Measurements from ENCODE around the gene TH. TPM values are rescaled to one million over a fixed set of nuclear protein-coding genes. Genes with fewer than 3 reads are reported as not detected.

Gene TH
- total RNA-seq, 1 donor from 2014 or later, result 2.0 TPM

GRCh38 chr11:2187280-2187707 lies 15.7 kb upstream of the TH start:
- H3K9ac ChIP-seq, result no peak overlapping the region
- H3F3A ChIP-seq (ENCODE audit: low read depth), result peaks cover 41% of the 10 kb centered on the region
- H3K27me3 ChIP-seq, result peaks cover 17% of the 10 kb centered on the region
- H3K79me2 ChIP-seq (ENCODE audit: low read depth), result no peaks in the 10 kb centered on the region
- H3K27ac ChIP-seq, result no peak overlapping the region
- no peaks in the 10 kb centered on the region for H3K36me3 ChIP-seq
- DNase-seq (ENCODE audit: low spot score), result no peak
- H3K9me3 ChIP-seq (ENCODE audit: low read depth), result no peaks in the 10 kb centered on the region
- Mint-ChIP-seq H3K27ac (no peak overlapping the region), H3K4me3 (no peak overlapping the region), H3K4me1 (peaks cover 29% of the 10 kb centered on the region), H3K27me3 (ENCODE audit: insufficient read depth, low read depth) (peaks cover 14% of the 10 kb centered on the region), H3K36me3 (no peaks in the 10 kb centered on the region), H3K9me3 (no peaks in the 10 kb centered on the region)
- no peak overlapping the region for H3K4me3 ChIP-seq
- peaks cover 28% of the 10 kb centered on the region for H3K4me1 ChIP-seq
- H3K4me2 ChIP-seq, result no peak overlapping the region
- H2AFZ ChIP-seq (replicated peaks), result no peak overlapping the region
- H4K20me1 ChIP-seq (ENCODE audit: low read depth), result no peaks in the 10 kb centered on the region
- no peak for TF ChIP-seq EZH2 (IDR thresholded peaks at IDR 0.05)
- TF ChIP-seq EZH2phosphoT487 (IDR thresholded peaks at IDR 0.05), result no peak
- TF ChIP-seq, protein P1, sequence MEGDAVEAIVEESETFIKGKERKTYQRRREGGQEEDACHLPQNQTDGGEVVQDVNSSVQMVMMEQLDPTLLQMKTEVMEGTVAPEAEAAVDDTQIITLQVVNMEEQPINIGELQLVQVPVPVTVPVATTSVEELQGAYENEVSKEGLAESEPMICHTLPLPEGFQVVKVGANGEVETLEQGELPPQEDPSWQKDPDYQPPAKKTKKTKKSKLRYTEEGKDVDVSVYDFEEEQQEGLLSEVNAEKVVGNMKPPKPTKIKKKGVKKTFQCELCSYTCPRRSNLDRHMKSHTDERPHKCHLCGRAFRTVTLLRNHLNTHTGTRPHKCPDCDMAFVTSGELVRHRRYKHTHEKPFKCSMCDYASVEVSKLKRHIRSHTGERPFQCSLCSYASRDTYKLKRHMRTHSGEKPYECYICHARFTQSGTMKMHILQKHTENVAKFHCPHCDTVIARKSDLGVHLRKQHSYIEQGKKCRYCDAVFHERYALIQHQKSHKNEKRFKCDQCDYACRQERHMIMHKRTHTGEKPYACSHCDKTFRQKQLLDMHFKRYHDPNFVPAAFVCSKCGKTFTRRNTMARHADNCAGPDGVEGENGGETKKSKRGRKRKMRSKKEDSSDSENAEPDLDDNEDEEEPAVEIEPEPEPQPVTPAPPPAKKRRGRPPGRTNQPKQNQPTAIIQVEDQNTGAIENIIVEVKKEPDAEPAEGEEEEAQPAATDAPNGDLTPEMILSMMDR (IDR thresholded peaks at IDR 0.05), result no peak

- no peak overlapping the region for H3K4me3 Mint-ChIP-seq
- H3K9me3 Mint-ChIP-seq, result no peaks in the 10 kb centered on the region
- peak; percentile 73 for DNase-seq (ENCODE audit: low spot score)
Measured at GRCh38 chr11:2186669-2187279, 15.2 kb upstream of the TH start.

DNA sequence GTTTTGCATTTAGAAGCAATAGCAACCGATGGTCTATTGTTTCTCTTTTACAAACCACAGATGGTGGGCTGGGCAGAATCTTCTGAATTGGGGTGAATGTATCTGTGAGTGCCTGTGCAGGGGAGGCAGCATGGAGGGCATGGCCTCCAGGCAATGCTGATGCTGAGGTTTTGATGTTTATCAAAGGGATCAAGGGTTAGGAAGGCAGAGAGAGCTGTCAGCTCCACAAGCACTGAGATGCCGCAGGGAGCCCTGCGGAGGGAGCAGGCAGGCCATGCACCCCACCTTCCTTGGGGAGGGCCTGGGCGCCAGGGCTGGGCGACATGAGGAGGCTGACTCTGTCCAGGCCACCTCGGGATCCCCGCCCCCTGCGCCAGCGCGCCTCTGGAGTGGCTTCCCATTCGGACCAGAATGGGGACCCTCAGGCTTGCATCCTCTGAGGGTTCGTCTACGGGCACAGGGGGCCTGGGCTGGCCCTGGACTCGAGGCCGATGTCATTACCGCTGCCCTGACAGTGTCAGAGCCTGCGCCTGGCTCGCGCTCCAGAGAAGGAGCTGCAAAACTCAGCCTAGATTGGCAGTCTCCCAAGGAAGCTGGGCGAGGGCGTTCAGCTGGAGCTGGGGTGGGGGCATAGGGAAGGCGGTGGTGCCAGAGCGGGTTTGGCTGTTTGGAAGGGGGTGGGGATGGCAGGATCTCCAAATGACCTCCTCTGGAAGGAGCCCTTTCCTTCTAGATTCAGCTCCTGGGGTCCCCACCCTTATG lies 13.9 kb upstream of the TH start:
- no peaks in the 10 kb centered on the region for H3K9me3 Mint-ChIP-seq

More at GRCh38 chr11:2186669-2187279, 15.2 kb upstream of the TH start:
- Histone ChIP-seq H3F3A (ENCODE audit: low read depth) (peaks cover 37% of the 10 kb centered on the region), H3K79me2 (ENCODE audit: low read depth) (no peaks in the 10 kb centered on the region), H3K9me3 (ENCODE audit: low read depth) (no peaks in the 10 kb centered on the region), H3K27ac (no peak overlapping the region), H3K27me3 (peaks cover 17% of the 10 kb centered on the region), H4K20me1 (ENCODE audit: low read depth) (no peaks in the 10 kb centered on the region), H3K4me1 (peaks cover 22% of the 10 kb centered on the region), H3K4me3 (no peak overlapping the region), H3K36me3 (no peaks in the 10 kb centered on the region), H2AFZ (replicated peaks) (peak overlapping the region; percentile 4), H3K4me2 (no peak overlapping the region), H3K9ac (no peak overlapping the region)
- H3K27me3 Mint-ChIP-seq (ENCODE audit: insufficient read depth, low read depth), result peaks cover 14% of the 10 kb centered on the region
- TF ChIP-seq, protein P1 (IDR thresholded peaks at IDR 0.05), result peak; percentile 72
- no peak for TF ChIP-seq EZH2 (IDR thresholded peaks at IDR 0.05)
- no peaks in the 10 kb centered on the region for H3K36me3 Mint-ChIP-seq
- H3K4me1 Mint-ChIP-seq, result peaks cover 27% of the 10 kb centered on the region
- H3K27ac Mint-ChIP-seq, result no peak overlapping the region

More for the DNA sequence above, 13.9 kb upstream of the TH start:
- Mint-ChIP-seq H3K36me3 (no peaks in the 10 kb centered on the region), H3K4me1 (peaks cover 14% of the 10 kb centered on the region), H3K27me3 (ENCODE audit: insufficient read depth, low read depth) (peaks cover 14% of the 10 kb centered on the region), H3K4me3 (peak overlapping the region; percentile 48), H3K27ac (no peak overlapping the region)
- no peak overlapping the region for H3K4me3 ChIP-seq
- H3K36me3 ChIP-seq, result no peaks in the 10 kb centered on the region
- no peaks in the 10 kb centered on the region for H3K9me3 ChIP-seq (ENCODE audit: low read depth)
- H3K4me1 ChIP-seq, result peaks cover 12% of the 10 kb centered on the region
- no peaks in the 10 kb centered on the region for H4K20me1 ChIP-seq (ENCODE audit: low read depth)
- peaks cover 24% of the 10 kb centered on the region for H3F3A ChIP-seq (ENCODE audit: low read depth)
- TF ChIP-seq, protein P1 (IDR thresholded peaks at IDR 0.05), result no peak
- TF ChIP-seq EZH2 (IDR thresholded peaks at IDR 0.05) (no peak), EZH2phosphoT487 (IDR thresholded peaks at IDR 0.05) (no peak)
- H3K79me2 ChIP-seq (ENCODE audit: low read depth), result no peaks in the 10 kb centered on the region
- H3K27ac ChIP-seq, result no peak overlapping the region
- no peak for DNase-seq (ENCODE audit: low spot score)
- peaks cover 17% of the 10 kb centered on the region for H3K27me3 ChIP-seq
- H3K9ac ChIP-seq, result no peak overlapping the region
- H2AFZ ChIP-seq (replicated peaks), result no peak overlapping the region
- H3K4me2 ChIP-seq, result no peak overlapping the region

All from neural progenitor cell (in vitro differentiated cells).